Stimulated activated memory B cell treated with anti-CD40 and anti-IgM and Interleukin-4, amounts not matched to agents 10 μg/mL and 1 μg/mL and 100 μg/mL, for 72 hours (primary cell): ENCODE results near the gene SH2B3.

Experiments
- ATAC-seq: fragments of 150-1000 bp; cut with Tn5 transposase; 2 replicates; pipeline ENCODE4 v1.10.0; 2021
- H3K27ac Mint-ChIP-seq: one replicate; pipeline ENCODE4 v1.8.0; 2022; ENCODE audit warnings: mild to moderate bottlenecking, mixed read lengths
- H3K27me3 Mint-ChIP-seq: one replicate; pipeline ENCODE4 v1.8.0; 2022; ENCODE audit warnings: mixed read lengths
- H3K36me3 Mint-ChIP-seq: one replicate; pipeline ENCODE4 v1.8.0; 2022; ENCODE audit warnings: mixed read lengths
- H3K4me1 Mint-ChIP-seq: one replicate; pipeline ENCODE4 v1.8.0; 2022; ENCODE audit warnings: mixed read lengths
- H3K4me3 Mint-ChIP-seq: one replicate; pipeline ENCODE4 v1.8.0; 2022; ENCODE audit warnings: mild to moderate bottlenecking, moderate library complexity, mixed read lengths
- H3K9me3 Mint-ChIP-seq: one replicate; pipeline ENCODE4 v1.8.0; 2022; ENCODE audit warnings: mixed read lengths

Gene SH2B3

DNA sequence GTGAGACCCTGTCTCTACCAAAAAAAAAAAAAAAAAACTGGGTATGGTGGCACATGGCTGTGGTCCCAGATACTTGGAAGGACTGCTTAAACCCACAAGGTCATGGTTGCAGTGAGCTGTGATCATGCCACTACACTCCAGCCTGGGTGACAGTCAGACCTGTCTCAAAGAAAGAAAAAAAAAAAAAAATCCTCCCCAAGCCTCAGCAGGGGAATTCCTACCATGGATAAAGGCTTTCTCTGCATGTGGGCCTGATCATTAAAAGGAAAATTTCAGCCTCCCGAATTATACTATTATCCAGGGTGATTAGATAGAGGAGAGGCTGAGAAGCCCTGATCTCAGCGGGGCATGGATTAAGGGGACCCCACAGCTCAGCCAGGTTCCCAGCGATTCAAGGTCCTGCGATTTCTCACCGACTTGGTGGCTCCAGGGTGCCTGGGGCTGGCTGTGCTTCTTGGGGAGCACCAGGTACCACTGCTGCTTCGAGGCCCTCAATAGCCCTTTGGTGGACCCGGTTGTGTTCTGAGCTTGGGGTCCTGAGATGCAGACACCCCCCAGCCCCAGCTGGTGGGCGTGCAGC is 5.6 kb downstream of the SH2B3 start:
- peak overlapping the region; percentile 84 for H3K4me3 Mint-ChIP-seq
- peaks cover 23% of the 10 kb centered on the region for H3K36me3 Mint-ChIP-seq
- H3K27me3 Mint-ChIP-seq, result no peaks in the 10 kb centered on the region
- ATAC-seq, result no peak
- H3K9me3 Mint-ChIP-seq, result no peaks in the 10 kb centered on the region
- H3K27ac Mint-ChIP-seq, result peak overlapping the region; percentile 94
- H3K4me1 Mint-ChIP-seq, result peaks cover 84% of the 10 kb centered on the region

DNA sequence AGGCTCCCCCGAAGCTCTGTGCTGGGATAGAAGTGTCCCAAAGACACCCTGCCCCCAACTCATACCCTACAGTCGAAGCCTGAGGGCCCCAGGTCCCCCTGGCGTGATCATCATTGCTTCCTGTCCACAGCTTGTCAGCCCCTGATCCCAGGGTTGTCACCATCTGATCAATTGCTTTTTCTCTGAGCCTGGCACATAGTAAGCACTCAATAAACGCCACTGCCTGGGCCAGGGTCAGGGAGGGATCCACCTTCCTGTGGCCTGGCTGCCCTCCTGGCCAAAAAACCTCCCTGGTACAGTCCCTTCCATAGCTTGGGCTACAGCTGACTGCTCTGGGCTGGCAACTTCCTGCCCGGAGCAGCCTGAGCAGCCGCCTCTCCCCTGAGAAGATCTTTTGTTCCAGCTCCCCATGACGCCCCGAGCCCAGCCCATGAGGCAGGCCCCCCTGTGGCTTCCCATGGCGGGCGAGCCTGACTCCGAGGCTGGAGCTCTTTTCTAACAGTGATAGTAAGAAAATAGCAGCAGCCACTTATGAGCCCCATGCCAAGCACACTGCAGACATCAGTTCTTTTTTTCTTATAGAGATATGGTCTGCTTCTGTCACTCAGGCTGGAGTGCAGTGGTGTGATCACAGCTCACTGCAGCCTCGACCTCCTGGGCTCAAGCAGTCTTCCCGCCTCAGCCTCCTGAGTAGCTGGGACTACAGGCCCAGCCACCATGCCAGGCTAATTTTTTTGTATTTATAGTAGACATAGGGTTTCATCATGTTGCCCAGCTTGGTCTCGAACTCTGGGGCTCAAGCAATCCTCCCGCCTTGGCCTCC is 6.5 kb downstream of the SH2B3 start:
- peak overlapping the region; percentile 94 for H3K27ac Mint-ChIP-seq
- H3K36me3 Mint-ChIP-seq, result peaks cover 23% of the 10 kb centered on the region
- H3K27me3 Mint-ChIP-seq, result no peaks in the 10 kb centered on the region
- peaks cover 84% of the 10 kb centered on the region for H3K4me1 Mint-ChIP-seq
- peak overlapping the region; percentile 65 for H3K4me3 Mint-ChIP-seq
- ATAC-seq, result peak; percentile 14
- no peaks in the 10 kb centered on the region for H3K9me3 Mint-ChIP-seq

DNA sequence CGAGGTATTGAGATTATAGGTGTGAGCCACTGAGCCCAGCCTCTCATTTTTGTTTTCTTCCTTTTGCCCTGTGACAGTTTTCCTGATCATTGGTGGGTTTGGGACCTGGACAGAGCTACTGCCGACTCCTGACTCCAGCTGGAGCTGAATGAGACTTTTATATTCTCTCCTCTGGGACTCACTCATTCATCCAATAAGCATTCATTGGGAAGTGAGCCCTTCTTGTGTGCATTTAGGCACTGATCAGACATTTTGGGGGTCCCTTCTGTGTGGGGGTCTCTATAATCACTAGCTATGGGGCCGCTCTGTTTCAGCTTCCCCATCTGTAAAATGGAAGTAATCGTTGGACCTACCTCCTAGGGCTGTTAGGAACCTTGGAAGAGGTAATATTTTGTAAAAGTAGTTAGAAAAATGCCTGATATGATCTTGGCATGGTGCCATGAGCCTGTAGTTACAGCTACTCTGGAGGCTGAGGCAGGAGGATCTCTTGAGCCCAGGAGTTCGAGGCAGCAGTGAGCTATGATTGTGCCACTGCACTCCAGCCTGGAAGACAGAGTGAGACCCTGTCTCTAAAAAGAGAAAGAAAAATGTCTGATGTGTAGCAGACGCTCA is 7.2 kb downstream of the SH2B3 start:
- Mint-ChIP-seq H3K36me3 (peaks cover 23% of the 10 kb centered on the region), H3K27ac (peak overlapping the region; percentile 94), H3K27me3 (no peaks in the 10 kb centered on the region), H3K4me1 (peaks cover 77% of the 10 kb centered on the region), H3K4me3 (no peak overlapping the region), H3K9me3 (no peaks in the 10 kb centered on the region)
- ATAC-seq, result no peak

DNA sequence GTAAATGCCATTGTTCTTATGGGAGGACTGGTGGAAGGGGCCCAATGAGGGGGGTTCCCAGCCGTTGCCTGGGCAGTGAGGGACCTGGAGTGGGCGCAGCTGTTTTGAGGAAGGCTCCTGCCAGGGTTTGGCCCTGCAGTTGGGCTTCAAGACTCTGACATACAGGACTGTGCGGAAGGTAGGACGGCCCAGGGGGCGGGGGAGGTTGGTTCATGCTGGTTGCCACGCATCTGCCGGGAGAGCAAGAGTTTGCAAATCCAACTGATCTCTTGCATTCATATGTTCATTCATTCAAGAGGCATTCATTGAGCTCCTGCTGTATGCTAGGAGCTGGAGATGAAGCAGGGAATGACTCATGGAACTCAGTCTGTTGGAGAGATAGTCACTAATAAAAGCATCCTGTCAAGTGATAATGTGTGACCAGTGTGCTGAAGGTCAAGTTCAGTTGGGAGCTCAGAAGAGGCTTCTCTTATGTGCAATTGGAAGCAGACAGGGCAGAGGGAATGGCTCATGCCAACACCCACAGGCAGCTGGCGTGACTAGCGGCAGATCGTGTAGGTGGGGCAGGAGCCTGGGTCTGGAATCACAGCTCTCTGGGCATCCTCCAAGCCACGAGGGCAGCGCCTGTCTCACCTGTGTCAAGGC is 7.8 kb downstream of the SH2B3 start:
- H3K9me3 Mint-ChIP-seq, result no peaks in the 10 kb centered on the region

DNA sequence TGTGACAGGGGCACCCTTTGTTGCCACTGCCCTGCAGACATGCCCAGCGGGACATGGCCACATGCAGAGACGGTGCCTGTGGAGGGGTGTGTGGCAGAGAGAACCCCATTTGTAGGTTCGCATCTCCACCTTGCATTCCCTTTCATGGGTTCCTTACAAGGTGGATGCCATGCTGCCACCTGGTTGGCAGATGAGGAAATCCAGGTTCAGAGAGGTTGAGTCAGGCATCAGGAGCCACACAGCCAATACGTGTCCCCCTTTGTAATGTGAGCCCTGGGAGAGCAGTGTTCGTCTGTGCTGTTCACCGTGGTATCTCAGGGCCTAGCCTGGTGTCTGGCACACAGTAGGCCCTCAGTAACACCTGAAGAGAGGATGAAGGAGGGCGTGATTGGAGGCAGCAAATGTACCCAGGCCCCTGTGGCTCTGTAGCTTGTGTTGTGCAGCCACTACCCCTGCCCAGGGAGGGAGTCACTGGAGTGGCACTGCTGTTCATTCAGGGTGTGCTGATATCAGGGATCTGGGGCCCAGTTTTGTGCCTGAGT is 9.1 kb downstream of the SH2B3 start:
- H3K4me3 Mint-ChIP-seq, result no peak overlapping the region
- no peaks in the 10 kb centered on the region for H3K9me3 Mint-ChIP-seq
- H3K27ac Mint-ChIP-seq, result peak overlapping the region; percentile 40
- peaks cover 59% of the 10 kb centered on the region for H3K4me1 Mint-ChIP-seq
- H3K27me3 Mint-ChIP-seq, result no peaks in the 10 kb centered on the region
- ATAC-seq, result no peak
- H3K36me3 Mint-ChIP-seq, result peaks cover 28% of the 10 kb centered on the region

More for the DNA sequence above, 7.8 kb downstream of the SH2B3 start:
- peaks cover 71% of the 10 kb centered on the region for H3K4me1 Mint-ChIP-seq
- peaks cover 23% of the 10 kb centered on the region for H3K36me3 Mint-ChIP-seq
- ATAC-seq, result no peak
- peak overlapping the region; percentile 94 for H3K27ac Mint-ChIP-seq
- H3K27me3 Mint-ChIP-seq, result no peaks in the 10 kb centered on the region
- no peak overlapping the region for H3K4me3 Mint-ChIP-seq

DNA sequence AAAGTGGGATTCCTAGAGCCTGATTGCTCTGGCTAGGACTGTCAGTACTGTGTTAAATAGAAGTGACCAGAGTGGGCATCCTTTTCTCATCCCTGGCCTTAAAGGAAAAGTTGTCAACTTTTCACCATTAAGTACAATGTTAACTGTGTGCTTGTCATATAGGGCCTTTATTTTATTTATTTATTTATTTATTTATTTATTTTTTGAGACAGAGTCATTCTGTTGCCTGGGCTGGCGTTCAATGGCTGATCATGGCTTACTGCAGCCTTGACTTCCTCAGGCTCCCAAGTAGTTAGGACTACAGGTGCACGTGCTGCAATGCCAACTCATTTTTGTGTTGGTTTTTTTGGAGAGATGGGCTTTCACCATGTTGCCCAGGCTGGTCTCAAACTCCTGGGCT is 11.6 kb downstream of the SH2B3 start:
- Mint-ChIP-seq H3K4me1 (peaks cover 34% of the 10 kb centered on the region), H3K36me3 (peaks cover 41% of the 10 kb centered on the region), H3K9me3 (no peaks in the 10 kb centered on the region), H3K27ac (no peak overlapping the region), H3K4me3 (no peak overlapping the region), H3K27me3 (no peaks in the 10 kb centered on the region)
- ATAC-seq, result no peak

DNA sequence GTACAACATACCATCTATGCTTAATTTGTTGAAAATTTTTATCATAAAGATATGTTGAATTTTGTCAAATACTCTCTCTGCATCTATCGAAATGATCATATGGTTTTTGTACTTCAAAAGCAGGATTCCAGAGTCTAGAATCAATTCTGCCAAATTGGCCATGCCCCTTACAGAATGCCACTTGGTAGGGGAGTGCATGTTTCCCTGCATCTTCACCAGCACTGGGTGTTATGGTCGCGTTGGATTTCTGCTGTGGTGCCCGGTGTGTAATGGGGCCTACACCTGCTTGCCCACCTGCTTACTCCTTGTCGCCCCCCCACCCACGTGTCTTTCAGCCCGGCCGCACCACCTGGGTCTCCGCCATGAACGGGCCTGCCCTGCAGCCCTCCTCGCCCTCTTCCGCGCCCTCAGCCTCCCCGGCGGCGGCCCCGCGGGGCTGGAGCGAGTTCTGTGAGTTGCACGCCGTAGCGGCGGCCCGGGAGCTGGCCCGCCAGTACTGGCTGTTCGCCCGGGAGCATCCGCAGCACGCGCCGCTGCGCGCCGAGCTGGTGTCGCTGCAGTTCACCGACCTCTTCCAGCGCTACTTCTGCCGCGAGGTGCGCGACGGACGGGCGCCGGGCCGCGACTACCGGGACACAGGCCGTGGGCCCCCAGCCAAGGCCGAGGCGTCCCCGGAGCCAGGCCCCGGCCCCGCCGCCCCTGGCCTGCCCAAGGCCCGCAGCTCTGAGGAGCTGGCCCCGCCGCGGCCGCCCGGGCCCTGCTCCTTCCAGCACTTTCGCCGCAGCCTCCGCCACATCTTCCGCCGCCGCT is 12.3 kb downstream of the SH2B3 start:
- Mint-ChIP-seq H3K4me1 (peaks cover 27% of the 10 kb centered on the region), H3K9me3 (no peaks in the 10 kb centered on the region), H3K27ac (no peak overlapping the region), H3K36me3 (peaks cover 42% of the 10 kb centered on the region), H3K4me3 (no peak overlapping the region), H3K27me3 (no peaks in the 10 kb centered on the region)
- peak; percentile 47 for ATAC-seq

DNA sequence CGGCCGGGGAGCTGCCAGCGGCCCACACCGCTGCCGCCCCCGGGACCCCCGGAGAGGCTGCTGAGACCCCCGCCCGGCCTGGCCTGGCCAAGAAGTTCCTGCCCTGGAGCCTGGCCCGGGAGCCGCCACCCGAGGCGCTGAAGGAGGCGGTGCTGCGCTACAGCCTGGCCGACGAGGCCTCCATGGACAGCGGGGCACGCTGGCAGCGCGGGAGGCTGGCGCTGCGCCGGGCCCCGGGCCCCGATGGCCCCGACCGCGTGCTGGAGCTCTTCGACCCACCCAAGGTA is 12.8 kb downstream of the SH2B3 start:
- no peaks in the 10 kb centered on the region for H3K27me3 Mint-ChIP-seq

DNA sequence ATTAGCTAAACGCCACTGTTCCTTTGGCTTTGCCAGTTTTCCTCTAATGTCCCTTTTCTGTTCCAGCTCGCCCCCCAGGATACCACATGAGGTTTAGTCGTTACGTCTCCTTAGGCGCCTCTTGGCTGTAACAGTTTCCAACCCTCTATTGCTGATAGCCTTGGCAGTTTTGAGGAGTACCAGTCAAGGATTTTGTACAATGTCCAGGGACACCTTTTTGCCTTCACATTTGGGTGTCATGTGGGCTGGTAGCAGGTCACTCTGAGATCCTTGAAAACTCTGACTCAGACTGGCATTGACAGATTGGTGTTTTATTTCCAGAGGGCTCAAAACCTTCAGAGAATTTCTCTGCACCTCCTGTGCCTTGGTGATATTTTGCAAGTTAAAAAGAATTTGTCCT is 14.1 kb downstream of the SH2B3 start:
- Mint-ChIP-seq H3K27me3 (no peaks in the 10 kb centered on the region), H3K27ac (no peak overlapping the region), H3K4me3 (no peak overlapping the region), H3K9me3 (no peaks in the 10 kb centered on the region), H3K4me1 (peaks cover 18% of the 10 kb centered on the region), H3K36me3 (peaks cover 36% of the 10 kb centered on the region)
- ATAC-seq, result no peak

More for the DNA sequence above, 12.8 kb downstream of the SH2B3 start:
- Mint-ChIP-seq H3K9me3 (no peaks in the 10 kb centered on the region), H3K4me3 (no peak overlapping the region), H3K27ac (no peak overlapping the region), H3K4me1 (peaks cover 21% of the 10 kb centered on the region), H3K36me3 (peaks cover 38% of the 10 kb centered on the region)
- ATAC-seq, result peak; percentile 43

DNA sequence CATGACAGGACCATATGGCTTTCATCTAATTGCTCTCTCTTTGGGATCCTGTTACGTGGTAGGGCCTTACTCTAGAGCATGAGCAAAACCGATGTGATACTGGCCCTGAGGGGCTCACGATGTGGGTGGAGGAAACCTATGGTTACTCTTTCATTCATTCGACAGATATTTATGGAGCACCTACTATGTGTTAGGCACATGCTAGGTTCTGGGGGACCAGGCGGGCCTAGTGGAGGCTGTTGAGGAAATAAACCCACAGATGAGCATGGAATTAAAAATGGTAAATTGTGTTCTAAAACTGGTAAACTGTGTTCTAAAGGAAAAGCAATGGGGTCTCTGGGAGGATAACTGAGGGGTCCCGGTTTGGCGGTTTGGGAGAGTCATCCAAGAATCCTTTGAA is 14.8 kb downstream of the SH2B3 start:
- ATAC-seq, result no peak
- Mint-ChIP-seq H3K9me3 (no peaks in the 10 kb centered on the region), H3K4me3 (no peak overlapping the region), H3K27me3 (no peaks in the 10 kb centered on the region), H3K27ac (no peak overlapping the region), H3K36me3 (peaks cover 33% of the 10 kb centered on the region), H3K4me1 (peaks cover 19% of the 10 kb centered on the region)

DNA sequence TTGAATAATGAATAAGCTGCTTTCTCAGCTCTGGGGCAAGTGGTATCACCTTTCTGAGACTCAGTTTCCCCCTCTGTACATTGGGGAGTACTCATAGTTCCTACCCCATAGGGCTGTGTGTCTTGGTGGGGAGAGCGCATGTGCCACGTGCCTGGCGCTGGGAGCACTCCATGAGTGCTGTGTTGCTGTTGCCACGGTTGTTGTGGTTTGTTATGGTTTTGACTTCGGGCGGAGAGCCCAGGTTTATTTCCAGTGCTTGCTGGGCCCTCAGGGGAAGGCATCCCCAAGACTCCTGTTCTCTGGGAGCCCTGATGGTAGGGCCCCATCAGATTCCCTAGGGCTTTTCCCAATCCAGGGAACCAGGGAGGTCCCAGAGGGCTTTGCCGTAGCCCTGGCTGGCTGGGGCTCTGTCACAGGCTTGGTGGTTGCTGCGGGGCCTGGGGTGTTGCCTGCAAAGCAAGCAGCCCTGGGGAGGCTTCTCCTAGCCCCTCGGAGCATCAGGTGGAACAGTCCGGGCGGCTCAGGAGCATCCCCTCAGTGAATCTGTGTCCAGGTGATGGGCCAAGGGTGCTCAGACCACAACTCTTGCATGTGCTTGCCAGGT is 18.6 kb downstream of the SH2B3 start:
- Mint-ChIP-seq H3K27ac (peak overlapping the region; percentile 87), H3K36me3 (peaks cover 33% of the 10 kb centered on the region), H3K9me3 (no peaks in the 10 kb centered on the region), H3K4me3 (no peak overlapping the region), H3K4me1 (peaks cover 50% of the 10 kb centered on the region), H3K27me3 (no peaks in the 10 kb centered on the region)
- ATAC-seq, result no peak

DNA sequence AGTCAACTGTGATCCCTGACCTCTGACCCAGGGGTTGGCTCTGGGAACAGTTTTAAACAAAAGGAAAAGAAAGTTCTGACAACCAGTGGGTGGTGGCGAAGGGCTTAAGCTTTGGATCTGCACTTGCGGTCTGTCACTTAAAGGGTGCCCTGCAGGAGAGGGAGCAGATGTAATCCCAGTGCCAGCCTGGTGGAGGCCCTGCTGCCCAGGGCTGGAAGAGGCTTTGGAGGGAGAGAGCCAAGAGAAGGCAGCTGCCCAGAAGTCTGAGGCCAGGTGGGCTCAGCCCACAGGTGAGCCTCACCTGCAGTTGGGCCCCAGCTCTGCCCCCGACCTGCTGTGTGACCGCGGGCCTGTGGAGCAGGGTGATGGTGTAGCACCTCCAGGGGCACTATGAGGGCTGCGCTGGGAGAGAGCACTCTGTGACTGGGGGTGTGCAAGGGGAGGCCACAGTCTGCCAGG is 19.1 kb downstream of the SH2B3 start:
- Mint-ChIP-seq H3K4me1 (peaks cover 55% of the 10 kb centered on the region), H3K9me3 (no peaks in the 10 kb centered on the region), H3K36me3 (peaks cover 33% of the 10 kb centered on the region), H3K27me3 (no peaks in the 10 kb centered on the region), H3K4me3 (no peak overlapping the region), H3K27ac (peak overlapping the region; percentile 87)
- no peak for ATAC-seq

DNA sequence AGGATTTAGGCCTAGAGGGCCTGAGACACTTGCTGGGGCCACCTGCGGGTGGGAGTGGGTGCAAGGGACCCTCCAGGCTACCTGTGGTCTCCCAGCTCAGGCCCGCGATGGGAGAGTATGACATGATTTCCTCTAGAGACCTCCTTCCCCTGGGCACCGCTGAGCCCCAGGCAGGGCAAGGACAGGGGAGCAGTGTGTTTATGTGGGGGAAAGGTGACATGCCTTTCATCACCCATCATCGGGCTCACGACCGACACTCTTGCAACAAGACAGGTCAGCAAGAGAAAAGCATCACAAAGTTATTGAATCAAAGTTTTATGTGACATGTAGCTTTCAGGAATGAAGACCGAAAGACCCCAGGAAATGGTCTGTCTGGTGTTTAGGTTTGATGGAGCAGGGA is 19.9 kb downstream of the SH2B3 start:
- no peaks in the 10 kb centered on the region for H3K27me3 Mint-ChIP-seq
- H3K4me3 Mint-ChIP-seq, result no peak overlapping the region

More for the DNA sequence above, 19.9 kb downstream of the SH2B3 start:
- no peak for ATAC-seq
- Mint-ChIP-seq H3K27ac (peak overlapping the region; percentile 87), H3K4me1 (peaks cover 63% of the 10 kb centered on the region), H3K9me3 (no peaks in the 10 kb centered on the region), H3K36me3 (peaks cover 29% of the 10 kb centered on the region)
